Ishikawa (cell line): ENCODE results near the gene GPR146.

Experiments used
- CEBPB ChIP-seq: IDR thresholded peaks from 2 replicates; pipeline ENCODE4 v1.6.1; 2012
- CREB1 ChIP-seq: IDR thresholded peaks from 2 replicates; pipeline ENCODE4 v1.6.1; 2012; ENCODE audit warnings: low read depth
- EGR1 ChIP-seq: IDR thresholded peaks from 2 replicates; pipeline ENCODE4 v1.6.1; 2012
- EP300 ChIP-seq: IDR thresholded peaks from 2 replicates; pipeline ENCODE4 v1.6.1; 2012; ENCODE audit warnings: borderline replicate concordance
- FOXM1 ChIP-seq: IDR thresholded peaks from 2 replicates; pipeline ENCODE4 v1.6.1; 2012; ENCODE audit warnings: low read depth, borderline replicate concordance
- MAX ChIP-seq: IDR thresholded peaks from 2 replicates; pipeline ENCODE4 v1.6.1; 2012
- NFIC ChIP-seq: IDR thresholded peaks from 2 replicates; pipeline ENCODE4 v1.6.1; 2012
- RAD21 ChIP-seq: IDR thresholded peaks from 2 replicates; pipeline ENCODE4 v1.6.1; 2012; ENCODE audit warnings: low read depth
- REST ChIP-seq: IDR thresholded peaks from 2 replicates; pipeline ENCODE4 v1.6.1; 2012; ENCODE audit warnings: low read depth, mild to moderate bottlenecking
- TAF1 ChIP-seq: IDR thresholded peaks from 2 replicates; pipeline ENCODE4 v1.6.1; 2012; ENCODE audit warnings: low read depth, mild to moderate bottlenecking
- TCF12 ChIP-seq: IDR thresholded peaks from 2 replicates; pipeline ENCODE4 v1.6.1; 2012; ENCODE audit warnings: low read depth
- TEAD4 ChIP-seq: IDR thresholded peaks from 2 replicates; pipeline ENCODE4 v1.6.1; 2012
- YY1 ChIP-seq: IDR thresholded peaks from 2 replicates; pipeline ENCODE4 v1.6.1; 2012; ENCODE audit warnings: low read depth
- ZBTB7A ChIP-seq: IDR thresholded peaks from 2 replicates; pipeline ENCODE4 v1.6.1; 2012; ENCODE audit warnings: low read depth
- TF ChIP-seq, protein P1 (sequence below): IDR thresholded peaks from 2 replicates; pipeline ENCODE4 v1.6.1; 2012

The GPR146 gene

GRCh38 chr7:1055491-1055955 is 11.2 kb downstream of the GPR146 start:
- TF ChIP-seq TCF12 (no peak), CREB1 (no peak), REST (no peak), EP300 (no peak), FOXM1 (no peak), CEBPB (no peak), MAX (no peak), RAD21 (no peak), TAF1 (no peak), TEAD4 (no peak), ZBTB7A (no peak), EGR1 (no peak), YY1 (no peak), NFIC (no peak)
- TF ChIP-seq, protein P1, sequence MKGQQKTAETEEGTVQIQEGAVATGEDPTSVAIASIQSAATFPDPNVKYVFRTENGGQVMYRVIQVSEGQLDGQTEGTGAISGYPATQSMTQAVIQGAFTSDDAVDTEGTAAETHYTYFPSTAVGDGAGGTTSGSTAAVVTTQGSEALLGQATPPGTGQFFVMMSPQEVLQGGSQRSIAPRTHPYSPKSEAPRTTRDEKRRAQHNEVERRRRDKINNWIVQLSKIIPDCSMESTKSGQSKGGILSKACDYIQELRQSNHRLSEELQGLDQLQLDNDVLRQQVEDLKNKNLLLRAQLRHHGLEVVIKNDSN = no peak

DNA sequence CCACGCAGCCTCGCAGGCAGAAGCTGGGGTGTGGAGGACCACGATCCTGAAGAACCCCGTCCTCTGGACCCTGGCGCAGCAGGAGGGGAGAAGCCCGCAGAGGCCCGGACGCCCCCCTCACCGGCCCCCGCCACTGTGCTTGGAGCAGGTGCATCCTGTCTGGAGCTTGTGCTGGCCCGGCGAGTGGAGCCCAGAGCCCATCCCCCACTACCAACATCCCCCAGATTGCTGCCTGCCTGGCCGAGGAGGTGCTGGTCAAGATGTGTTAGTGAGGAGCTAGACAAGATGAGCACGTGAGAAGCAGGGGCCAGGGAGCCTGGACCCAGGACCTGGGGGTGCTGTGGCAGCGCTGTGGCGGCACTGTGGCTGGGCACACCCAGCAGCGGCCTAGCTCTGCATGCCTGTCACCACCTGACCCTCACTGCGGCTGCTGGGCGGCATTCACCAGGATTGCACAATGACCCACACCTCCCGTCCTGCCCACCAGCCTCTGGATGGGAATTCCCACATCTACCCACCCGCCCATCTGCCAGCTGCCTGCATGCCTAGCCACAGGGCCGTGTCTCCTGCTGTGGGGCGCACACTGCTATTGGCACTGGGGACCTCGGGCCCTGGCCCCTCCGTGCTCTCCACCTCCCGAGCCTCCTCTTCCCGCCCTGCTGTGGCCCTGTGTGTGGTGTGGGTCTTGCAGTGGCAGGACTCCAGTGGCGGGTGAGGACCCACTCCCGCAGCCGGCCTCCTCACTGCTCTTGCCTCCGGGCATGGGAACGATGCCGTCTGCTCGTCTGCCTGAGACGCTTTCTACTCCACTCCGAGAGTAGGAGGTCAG is 11.8 kb downstream of the GPR146 start:
- TF ChIP-seq EP300 (no peak), ZBTB7A (no peak), TCF12 (no peak), NFIC (no peak), MAX (no peak), REST (no peak), TAF1 (no peak), EGR1 (no peak), FOXM1 (no peak), TEAD4 (no peak), CREB1 (no peak), RAD21 (no peak), YY1 (no peak), CEBPB (no peak)
- TF ChIP-seq, protein P1 = no peak

- TF ChIP-seq YY1 (no peak), RAD21 (no peak), NFIC (no peak), EGR1 (no peak), CEBPB (no peak), MAX (no peak), TEAD4 (no peak), EP300 (no peak), ZBTB7A (no peak), TAF1 (no peak), TCF12 (no peak), REST (no peak), CREB1 (no peak)
Measured at GRCh38 chr7:1056785-1057410, 12.6 kb downstream of the GPR146 start.
